ENCODE data around the gene ASTN2.

DNA sequence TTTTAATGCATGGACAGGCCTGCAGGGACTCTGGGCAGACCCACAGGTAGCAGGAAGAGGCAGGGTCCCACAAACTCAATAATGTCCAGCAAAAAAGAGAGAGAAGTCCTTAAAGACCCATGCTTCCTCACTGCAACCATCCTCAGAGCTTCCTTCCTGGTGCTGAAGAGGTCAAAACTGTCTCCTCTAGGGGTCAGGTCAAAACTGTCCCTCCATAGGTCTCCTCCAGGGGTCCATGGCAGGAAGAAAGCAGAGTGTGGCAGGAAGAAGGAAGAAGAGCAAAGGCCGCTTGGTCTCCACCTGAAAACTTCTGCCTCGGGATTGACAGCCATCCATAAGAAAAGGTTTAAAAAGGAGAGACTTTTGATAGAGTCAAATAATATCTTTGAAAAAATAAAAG lies 989.6 kb downstream of the ASTN2 start:
- TF ChIP-seq EZH2 (IDR thresholded peaks at IDR 0.05; ENCODE audit: borderline replicate concordance, low read length) = no peak
- TF ChIP-seq CTCF (conservative IDR thresholded peaks at IDR 0.05 in 1 of 2, IDR thresholded peaks at IDR 0.05 in 1 of 2; ENCODE audit: extremely low read depth in 1 of 2, insufficient read depth in 1 of 2, low read depth in 1 of 2, low read length in 2 of 2) = no peak
